K562 (cell line): ENCODE data around the gene SH3TC1. TPM values are rescaled to one million over a fixed set of nuclear protein-coding genes. Genes with fewer than 3 reads are reported as not detected.
A peak's percentile ranks its signal among the peaks of the same experiment; 100 is the strongest.

ENCODE experiments used
- DIDO1 ChIP-seq: fragments of 450-650 bp; IDR thresholded peaks from 2 replicates; pipeline ENCODE4 v1.6.1; 2016; ENCODE audit warnings: low read depth, missing biosample characterization, missing genetic modification characterization
- HNRNPL ChIP-seq: fragments of 200-400 bp; formaldehyde crosslinking; IDR thresholded peaks from 2 replicates; pipeline ENCODE4 v1.6.1; 2017; ENCODE audit warnings: low read depth, mild to moderate bottlenecking, low read length
- HSF4 ChIP-seq: fragments of 250-450 bp; sonication (Bioruptor Pico); IDR thresholded peaks from 2 replicates; pipeline ENCODE4 v2.1.2; 2022; ENCODE audit warnings: mild to moderate bottlenecking, moderate library complexity, borderline replicate concordance
- MCM5 ChIP-seq: fragments of 450-650 bp; IDR thresholded peaks from 2 replicates; pipeline ENCODE4 v1.6.1; 2016; ENCODE audit warnings: low read depth
- NBN ChIP-seq: fragments of 450-650 bp; IDR thresholded peaks from 2 replicates; pipeline ENCODE4 v1.6.1; 2016; ENCODE audit warnings: low read depth, mild to moderate bottlenecking
- TAF7 ChIP-seq: fragments of 450-650 bp; IDR thresholded peaks from 2 replicates; pipeline ENCODE4 v1.6.1; 2016; ENCODE audit warnings: missing genetic modification characterization, missing compliant biosample characterization
- TGIF2 ChIP-seq: sonication (generic); formaldehyde crosslinking; IDR thresholded peaks from 2 replicates; pipeline ENCODE4 v1.8.1; 2022; ENCODE audit warnings: mild to moderate bottlenecking, missing genetic modification reagents, moderate library complexity
- TSC22D4 ChIP-seq: fragments of 450-650 bp; IDR thresholded peaks from 2 replicates; pipeline ENCODE4 v1.6.1; 2016; ENCODE audit warnings: missing genetic modification characterization, missing biosample characterization, control low read depth
- ZNF197 ChIP-seq: fragments of 200-800 bp; sonication (Bioruptor generic); IDR thresholded peaks from 2 replicates; pipeline ENCODE4 v1.6.1; 2016; ENCODE audit warnings: low read depth, missing genetic modification characterization, missing compliant biosample characterization
- polyA plus RNA-seq, 8 experiments: library from polyadenylated mRNA; depleted of rRNA in 4 of 8; stranded (reverse) in 5 of 8; unstranded in 3 of 8; fragments of >200 nt; fragmentation: Nextera tagmentation in 2 of 8; fragmentation: Illumina TruSeq in 1 of 8; extraction: Ambion mirVana in 2 of 8; extraction: Trizol in 1 of 8; gene quantifications; 2 replicates each; pipeline versions ENCODE4 v1.2.1 to v1.2.3, GENCODE V29; 2011 to 2014; ENCODE audit warnings: inconsistent platforms in 1 of 8, missing spikeins in 1 of 8
- total RNA-seq, 7 experiments: library from RNA; depleted of rRNA in 6 of 7; stranded (reverse); fragments of >200 nt in 6 of 7; fragmentation: Illumina TruSeq in 2 of 7; extraction: Trizol in 2 of 7; gene quantifications; 2 replicates each; pipeline versions ENCODE4 v1.2.1 to v1.2.3, GENCODE V29; 2011 to 2021; ENCODE audit warnings: low replicate concordance in 1 of 7
- TF ChIP-seq, protein P1 (sequence below): fragments of 250-450 bp; sonication (Bioruptor Pico); IDR thresholded peaks from 2 replicates; pipeline ENCODE4 v1.8.0; 2021; ENCODE audit warnings: mild to moderate bottlenecking, moderate library complexity
- TF ChIP-seq, protein P2 (sequence below), 2 experiments: fragments of 450-650 bp; IDR thresholded peaks; 2 replicates each; pipeline ENCODE4 v1.6.1; 2016; ENCODE audit warnings: mild to moderate bottlenecking in 2 of 2, borderline replicate concordance in 1 of 2, low read depth in 1 of 2, moderate library complexity in 1 of 2
- TF ChIP-seq, protein P3 (sequence below), 3 experiments: IDR thresholded peaks in 2 of 3; conservative IDR thresholded peaks in 1 of 3; 2 replicates each; pipeline ENCODE4 v1.5.1; 2011 to 2012; ENCODE audit warnings: low read length in 3 of 3, mild to moderate bottlenecking in 3 of 3, control low read depth in 2 of 3, improper control_type of control experiment in 1 of 3, inconsistent platforms in 1 of 3, low read depth in 1 of 3, mixed read lengths in 1 of 3, moderate library complexity in 1 of 3; ENCODE audit not compliant: insufficient read depth in 2 of 3
- TF ChIP-seq, protein P4 (sequence below): IDR thresholded peaks from 2 replicates; pipeline ENCODE4 v1.6.1; 2014; ENCODE audit warnings: antibody characterized with exemption

The SH3TC1 gene
- total and polyA plus RNA-seq, 9 of the 15 experiments (the other 6 are each of a cell fraction or from before 2014, with no cell fraction given): 0.04 to 2.1 (median 0.48) TPM; not detected in 1

DNA sequence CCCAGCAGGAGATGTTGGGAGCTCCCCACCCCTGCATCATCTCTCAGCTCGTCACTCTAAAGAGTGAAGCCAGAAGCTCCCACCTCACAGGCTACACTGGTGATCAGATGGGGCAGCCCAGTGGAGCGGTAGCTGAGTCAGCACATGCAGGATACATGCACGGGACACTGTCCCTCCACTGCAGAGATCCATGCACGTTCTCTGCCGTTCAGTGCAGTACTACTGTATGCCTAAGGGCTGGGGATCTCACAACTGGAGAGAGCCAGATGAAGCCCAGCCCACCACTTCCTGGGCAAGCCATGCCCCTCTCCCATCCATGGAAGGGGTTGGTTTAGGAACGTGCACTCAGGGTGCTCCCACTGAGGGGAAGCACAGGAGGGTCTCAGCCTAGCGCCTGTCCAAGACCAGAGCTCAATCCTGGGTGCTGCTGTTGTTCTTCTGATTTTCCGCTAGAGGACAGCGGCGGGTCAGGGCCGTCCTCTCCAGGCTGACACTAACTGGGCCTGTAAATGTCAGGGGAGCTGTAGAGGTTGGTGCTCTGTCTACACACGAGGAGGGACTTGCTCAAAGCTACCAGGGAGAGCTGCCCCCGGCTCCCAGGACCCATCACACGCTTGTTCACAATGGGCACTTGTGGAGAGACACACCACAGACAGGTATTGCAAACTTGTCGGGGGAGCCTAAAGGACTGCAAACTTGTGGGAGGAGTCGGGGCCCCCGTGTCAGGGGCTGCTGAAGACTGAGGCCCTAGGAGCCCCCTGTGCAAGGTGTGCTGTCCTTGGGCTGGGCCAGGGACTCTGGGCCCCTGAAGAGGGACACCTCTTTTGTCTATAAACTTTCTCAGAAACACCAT, 22.3 kb upstream of the SH3TC1 start (continued):
- TF ChIP-seq, protein P1, sequence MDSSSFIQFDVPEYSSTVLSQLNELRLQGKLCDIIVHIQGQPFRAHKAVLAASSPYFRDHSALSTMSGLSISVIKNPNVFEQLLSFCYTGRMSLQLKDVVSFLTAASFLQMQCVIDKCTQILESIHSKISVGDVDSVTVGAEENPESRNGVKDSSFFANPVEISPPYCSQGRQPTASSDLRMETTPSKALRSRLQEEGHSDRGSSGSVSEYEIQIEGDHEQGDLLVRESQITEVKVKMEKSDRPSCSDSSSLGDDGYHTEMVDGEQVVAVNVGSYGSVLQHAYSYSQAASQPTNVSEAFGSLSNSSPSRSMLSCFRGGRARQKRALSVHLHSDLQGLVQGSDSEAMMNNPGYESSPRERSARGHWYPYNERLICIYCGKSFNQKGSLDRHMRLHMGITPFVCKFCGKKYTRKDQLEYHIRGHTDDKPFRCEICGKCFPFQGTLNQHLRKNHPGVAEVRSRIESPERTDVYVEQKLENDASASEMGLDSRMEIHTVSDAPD (CRISPR knock-in tag): no peak
- TF ChIP-seq, protein P2, sequence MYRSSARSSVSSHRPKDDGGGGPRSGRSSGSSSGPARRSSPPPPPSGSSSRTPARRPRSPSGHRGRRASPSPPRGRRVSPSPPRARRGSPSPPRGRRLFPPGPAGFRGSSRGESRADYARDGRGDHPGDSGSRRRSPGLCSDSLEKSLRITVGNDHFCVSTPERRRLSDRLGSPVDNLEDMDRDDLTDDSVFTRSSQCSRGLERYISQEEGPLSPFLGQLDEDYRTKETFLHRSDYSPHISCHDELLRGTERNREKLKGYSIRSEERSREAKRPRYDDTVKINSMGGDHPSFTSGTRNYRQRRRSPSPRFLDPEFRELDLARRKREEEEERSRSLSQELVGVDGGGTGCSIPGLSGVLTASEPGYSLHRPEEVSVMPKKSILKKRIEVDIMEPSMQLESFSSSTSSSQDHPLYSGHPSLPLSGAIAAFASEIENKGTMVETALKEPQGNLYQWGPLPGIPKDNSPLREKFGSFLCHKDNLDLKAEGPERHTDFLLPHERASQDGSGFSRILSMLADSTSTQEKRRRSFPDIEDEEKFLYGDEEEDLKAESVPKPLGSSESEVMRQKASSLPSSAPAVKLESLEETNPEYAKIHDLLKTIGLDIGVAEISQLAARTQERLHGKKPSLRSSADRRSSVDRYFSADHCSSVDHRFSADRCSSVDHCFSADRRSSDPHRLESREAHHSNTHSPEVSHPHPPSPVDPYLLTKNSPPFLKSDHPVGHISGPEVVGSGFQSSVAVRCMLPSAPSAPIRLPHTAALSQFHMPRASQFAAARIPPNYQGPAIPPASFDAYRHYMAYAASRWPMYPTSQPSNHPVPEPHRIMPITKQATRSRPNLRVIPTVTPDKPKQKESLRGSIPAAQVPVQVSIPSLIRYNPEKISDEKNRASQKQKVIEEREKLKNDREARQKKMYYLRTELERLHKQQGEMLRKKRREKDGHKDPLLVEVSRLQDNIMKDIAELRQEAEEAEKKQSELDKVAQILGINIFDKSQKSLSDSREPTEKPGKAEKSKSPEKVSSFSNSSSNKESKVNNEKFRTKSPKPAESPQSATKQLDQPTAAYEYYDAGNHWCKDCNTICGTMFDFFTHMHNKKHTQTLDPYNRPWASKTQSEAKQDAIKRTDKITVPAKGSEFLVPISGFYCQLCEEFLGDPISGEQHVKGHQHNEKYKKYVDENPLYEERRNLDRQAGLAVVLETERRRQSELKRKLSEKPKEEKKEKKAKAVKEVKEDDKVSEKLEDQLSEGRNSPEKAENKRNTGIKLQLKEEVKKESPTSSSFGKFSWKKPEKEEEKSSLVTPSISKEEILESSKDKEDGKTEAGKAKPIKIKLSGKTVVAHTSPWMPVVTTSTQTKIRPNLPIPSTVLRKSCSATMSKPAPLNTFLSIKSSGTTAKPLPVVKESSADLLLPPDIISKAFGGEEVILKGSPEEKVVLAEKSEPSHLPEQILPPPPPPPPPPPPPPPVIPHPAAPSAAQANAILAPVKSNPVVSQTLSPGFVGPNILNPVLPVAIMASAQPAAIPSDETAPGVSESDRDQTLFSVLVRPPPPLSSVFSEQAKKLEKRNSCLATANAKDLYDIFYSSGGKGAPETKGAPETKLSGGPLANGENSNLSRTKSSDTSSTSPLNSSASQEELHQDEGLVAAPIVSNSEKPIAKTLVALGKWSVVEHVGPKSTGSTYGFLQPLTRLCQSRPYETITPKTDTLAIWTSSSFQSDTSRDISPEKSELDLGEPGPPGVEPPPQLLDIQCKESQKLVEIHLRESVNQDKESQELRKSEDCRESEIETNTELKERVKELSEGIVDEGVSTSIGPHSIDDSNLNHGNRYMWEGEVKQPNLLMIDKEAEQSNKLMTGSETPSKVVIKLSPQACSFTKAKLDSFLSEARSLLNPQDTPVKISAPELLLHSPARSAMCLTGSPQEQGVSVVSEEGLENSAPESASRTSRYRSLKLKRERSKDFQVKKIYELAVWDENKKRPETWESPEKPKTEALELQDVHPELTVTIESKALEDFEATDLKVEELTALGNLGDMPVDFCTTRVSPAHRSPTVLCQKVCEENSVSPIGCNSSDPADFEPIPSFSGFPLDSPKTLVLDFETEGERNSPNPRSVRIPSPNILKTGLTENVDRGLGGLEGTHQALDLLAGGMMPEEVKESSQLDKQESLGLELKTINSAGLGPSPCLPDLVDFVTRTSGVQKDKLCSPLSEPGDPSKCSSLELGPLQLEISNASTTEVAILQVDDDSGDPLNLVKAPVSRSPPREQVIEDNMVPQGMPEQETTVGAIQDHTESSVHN (IDR thresholded peaks at IDR 0.05; ENCODE audit: borderline replicate concordance in 1 of 2, low read depth in 1 of 2): no peak
- TF ChIP-seq TGIF2 (CRISPR knock-in tag) (no peak), TAF7 (tag) (no peak), MCM5 (no peak), NBN (no peak), ZNF197 (CRISPR knock-in tag) (no peak), DIDO1 (no peak), HNRNPL (no peak), HSF4 (no peak), TSC22D4 (tag) (no peak)
- TF ChIP-seq, protein P3, sequence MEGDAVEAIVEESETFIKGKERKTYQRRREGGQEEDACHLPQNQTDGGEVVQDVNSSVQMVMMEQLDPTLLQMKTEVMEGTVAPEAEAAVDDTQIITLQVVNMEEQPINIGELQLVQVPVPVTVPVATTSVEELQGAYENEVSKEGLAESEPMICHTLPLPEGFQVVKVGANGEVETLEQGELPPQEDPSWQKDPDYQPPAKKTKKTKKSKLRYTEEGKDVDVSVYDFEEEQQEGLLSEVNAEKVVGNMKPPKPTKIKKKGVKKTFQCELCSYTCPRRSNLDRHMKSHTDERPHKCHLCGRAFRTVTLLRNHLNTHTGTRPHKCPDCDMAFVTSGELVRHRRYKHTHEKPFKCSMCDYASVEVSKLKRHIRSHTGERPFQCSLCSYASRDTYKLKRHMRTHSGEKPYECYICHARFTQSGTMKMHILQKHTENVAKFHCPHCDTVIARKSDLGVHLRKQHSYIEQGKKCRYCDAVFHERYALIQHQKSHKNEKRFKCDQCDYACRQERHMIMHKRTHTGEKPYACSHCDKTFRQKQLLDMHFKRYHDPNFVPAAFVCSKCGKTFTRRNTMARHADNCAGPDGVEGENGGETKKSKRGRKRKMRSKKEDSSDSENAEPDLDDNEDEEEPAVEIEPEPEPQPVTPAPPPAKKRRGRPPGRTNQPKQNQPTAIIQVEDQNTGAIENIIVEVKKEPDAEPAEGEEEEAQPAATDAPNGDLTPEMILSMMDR (IDR thresholded peaks at IDR 0.05 in 2 of 3, conservative IDR thresholded peaks at IDR 0.05 in 1 of 3; ENCODE audit: insufficient read depth in 2 of 3, low read depth in 1 of 3, low read length in 3 of 3): peak; percentile 79 to 87 (median 84)
- TF ChIP-seq, protein P4, sequence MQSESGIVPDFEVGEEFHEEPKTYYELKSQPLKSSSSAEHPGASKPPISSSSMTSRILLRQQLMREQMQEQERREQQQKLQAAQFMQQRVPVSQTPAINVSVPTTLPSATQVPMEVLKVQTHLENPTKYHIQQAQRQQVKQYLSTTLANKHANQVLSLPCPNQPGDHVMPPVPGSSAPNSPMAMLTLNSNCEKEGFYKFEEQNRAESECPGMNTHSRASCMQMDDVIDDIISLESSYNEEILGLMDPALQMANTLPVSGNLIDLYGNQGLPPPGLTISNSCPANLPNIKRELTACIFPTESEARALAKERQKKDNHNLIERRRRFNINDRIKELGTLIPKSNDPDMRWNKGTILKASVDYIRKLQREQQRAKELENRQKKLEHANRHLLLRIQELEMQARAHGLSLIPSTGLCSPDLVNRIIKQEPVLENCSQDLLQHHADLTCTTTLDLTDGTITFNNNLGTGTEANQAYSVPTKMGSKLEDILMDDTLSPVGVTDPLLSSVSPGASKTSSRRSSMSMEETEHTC: no peak
